ENCODE measurements around the gene YEATS4.

YEATS4 gene

GRCh38 chr12:69440016-69440415, 80.5 kb downstream of the YEATS4 start:
- no peak for DNase-seq

All from stimulated activated naive CD4-positive, alpha-beta T cell treated with Interleukin-2 at 50 U/mL for 16 hours (primary cell).